HepG2 (cell line): ENCODE data around the gene KAZN. TPM values are rescaled to one million over a fixed set of nuclear protein-coding genes. Genes with fewer than 3 reads are reported as not detected.

Source experiments
- ATAC-seq: fragments of 200-7000 bp; cut with Tn5 transposase; 3 replicates; pipeline ENCODE4 v1.9.1; 2020; ENCODE audit warnings: mild to moderate bottlenecking, moderate library complexity
- BruUV-seq: library from RNA; stranded (reverse); fragments of 400-500 nt; replicated peaks from 2 replicates; lab custom pipeline; 2021; lab: Mats Ljungman, UMichigan
- CTCF ChIA-PET: fragments of 300-600 bp; formaldehyde crosslinking; extraction: SDS; loops from one replicate; lab custom pipeline; 2021; ENCODE audit warnings: low total read pairs, inconsistent platforms, low intra/inter-chr PET ratio; lab: Yijun Ruan, JAX
- POLR2A ChIA-PET: fragments of 350-600 bp; sonication (Branson Sonifier 250); formaldehyde crosslinking; loops from one replicate; lab custom pipeline; 2020; ENCODE audit warnings: antibody characterized with exemption, inconsistent platforms; lab: Yijun Ruan, JAX
- DNase-seq: peaks from one replicate; pipeline ENCODE4 v3.0.0-alpha.2; 2015; ENCODE audit warnings: low spot score
- FAIRE-seq: peaks from 3 replicates; lab custom pipeline; 2011; peaks lifted over from hg19 to GRCh38; lab: Jason Lieb, UNC
- H2AFZ ChIP-seq: one replicate; pipeline ENCODE4 v1.6.1; 2011; ENCODE audit warnings: low read length, inconsistent platforms
- H3K27ac ChIP-seq: fragments of 300-600 bp; 3 replicates; pipeline ENCODE4 v1.8.0; 2011; ENCODE audit warnings: mixed run types, mild to moderate bottlenecking, mixed read lengths, low read length, inconsistent platforms; ENCODE audit not compliant: insufficient read depth; ENCODE audit errors: extremely low read length
- H3K27me3 ChIP-seq, 2 experiments: fragments of 200-600 bp in 1 of 2; 2 replicates in 1 of 2; 3 replicates in 1 of 2; pipeline versions ENCODE4 v1.6.0 to v1.8.0; 2011; ENCODE audit warnings: low read length in 2 of 2, mild to moderate bottlenecking in 2 of 2, moderate library complexity in 2 of 2, inconsistent platforms in 1 of 2; ENCODE audit not compliant: insufficient read depth in 2 of 2, control insufficient read depth in 1 of 2
- H3K36me3 ChIP-seq, 2 experiments: fragments of 200-600 bp in 1 of 2; replicated peaks in 1 of 2; 2 replicates in 1 of 2; 3 replicates in 1 of 2; pipeline versions ENCODE4 v1.5.1 to v1.8.0; 2011; ENCODE audit warnings: low read length in 2 of 2, inconsistent platforms in 1 of 2; ENCODE audit not compliant: insufficient read depth in 2 of 2, control insufficient read depth in 1 of 2
- H3K4me1 ChIP-seq: 2 replicates; pipeline ENCODE4 v1.5.1; 2012; ENCODE audit warnings: low read length, inconsistent platforms; ENCODE audit not compliant: insufficient read depth
- H3K4me2 ChIP-seq: 2 replicates; pipeline ENCODE4 v1.6.0; 2011; ENCODE audit warnings: low read depth, low read length, inconsistent platforms
- H3K4me3 ChIP-seq, 3 experiments: fragments of 200-600 bp in 1 of 3; sonication (generic), shearing (Covaris generic) in 1 of 3; replicated peaks in 1 of 3; 2 replicates each; pipeline ENCODE4 v1.5.1; 2011 to 2016; ENCODE audit warnings: low read length in 3 of 3, inconsistent platforms in 2 of 3, low read depth in 2 of 3, mild to moderate bottlenecking in 2 of 3, control low read depth in 1 of 3, mixed read lengths in 1 of 3; ENCODE audit not compliant: insufficient read depth in 1 of 3
- H3K79me2 ChIP-seq: one replicate; pipeline ENCODE4 v1.6.1; 2011; ENCODE audit warnings: low read length, inconsistent platforms; ENCODE audit not compliant: insufficient read depth
- H3K9ac ChIP-seq: 2 replicates; pipeline ENCODE4 v1.6.0; 2011; ENCODE audit warnings: mild to moderate bottlenecking, low read depth, low read length, inconsistent platforms; ENCODE audit not compliant: insufficient read depth
- H3K9me3 ChIP-seq: 2 replicates; pipeline ENCODE4 v1.5.1; 2012; ENCODE audit warnings: mild to moderate bottlenecking, low read length
- H4K20me1 ChIP-seq: 2 replicates; pipeline ENCODE4 v1.6.0; 2011; ENCODE audit warnings: inconsistent platforms, mild to moderate bottlenecking, low read length, moderate library complexity; ENCODE audit not compliant: insufficient read depth
- CHD2 ChIP-seq: IDR thresholded peaks from 2 replicates; pipeline ENCODE4 v1.6.1; 2011; ENCODE audit warnings: low read depth, low read length, improper control_type of control experiment
- CSRNP1 ChIP-seq: sonication (generic); formaldehyde crosslinking; IDR thresholded peaks from 2 replicates; pipeline ENCODE4 v1.8.1; 2023; ENCODE audit warnings: mild to moderate bottlenecking, missing genetic modification reagents
- GATA4 ChIP-seq: sonication (generic); IDR thresholded peaks from 2 replicates; pipeline ENCODE4 v1.6.1; 2016; ENCODE audit warnings: antibody characterized with exemption, low read depth, borderline replicate concordance
- HMG20B ChIP-seq: conservative IDR thresholded peaks from 2 replicates; pipeline ENCODE4 v1.6.1; 2016; ENCODE audit warnings: missing genetic modification reagents, missing compliant biosample characterization
- RERE ChIP-seq: IDR thresholded peaks from 2 replicates; pipeline ENCODE4 v1.6.1; 2016; ENCODE audit warnings: low read depth, missing genetic modification reagents, missing compliant biosample characterization
- ZNF598 ChIP-seq: sonication (generic); formaldehyde crosslinking; IDR thresholded peaks from 2 replicates; pipeline ENCODE4 v1.5.1; 2020; ENCODE audit warnings: mild to moderate bottlenecking, missing genetic modification reagents, borderline replicate concordance
- WGBS: methylation state at CpG from one replicate; pipeline ENCODE4 v1.1.6; 2017; ENCODE audit warnings: low lambda C conversion rate; 5-methylcytosine and 5-hydroxymethylcytosine counted together
- in situ Hi-C: cut with HindIII; loops from 2 replicates; pipeline ENCODE4 v1.10.0; 2017; ENCODE audit warnings: low pct_unique_long_range_greater_than_20kb; ENCODE audit not compliant: extremely low pct_ligation_motif_present
- intact Hi-C: fragments of 100-400 bp; cut with micrococcal nuclease; formaldehyde crosslinking; loops from one replicate; pipeline ENCODE4 v1.10.0; 2022; ENCODE audit not compliant: unreplicated experiment
- polyA plus RNA-seq, 8 experiments: library from polyadenylated mRNA; depleted of rRNA in 3 of 8; stranded (reverse) in 7 of 8; unstranded in 1 of 8; fragments of >200 nt; fragmentation: Illumina TruSeq in 4 of 8; extraction: Trizol in 4 of 8; gene quantifications; 2 replicates each; pipeline versions ENCODE4 v1.2.1 to v1.2.3, GENCODE V29; 2011 to 2016; ENCODE audit warnings: low read depth in 4 of 8, missing spikeins in 1 of 8, mixed read lengths in 1 of 8; ENCODE audit not compliant: insufficient read depth in 1 of 8
- total RNA-seq, 5 experiments: library from RNA; depleted of rRNA; stranded (reverse); fragments of >200 nt; fragmentation: Illumina TruSeq; extraction: Trizol; gene quantifications; 2 replicates each; pipeline ENCODE4 v1.2.3, GENCODE V29; 2016; ENCODE audit warnings: low read depth in 1 of 5
- TF ChIP-seq, protein P1 (sequence below): sonication (generic); formaldehyde crosslinking; IDR thresholded peaks from 2 replicates; pipeline ENCODE4 v1.5.0; 2020; ENCODE audit warnings: mild to moderate bottlenecking, missing genetic modification reagents

The KAZN gene
- total and polyA plus RNA-seq, 2 of the 13 experiments (the other 11 are each of a cell fraction or from before 2014, with no cell fraction given): 10.4 to 13.5 TPM

DNA sequence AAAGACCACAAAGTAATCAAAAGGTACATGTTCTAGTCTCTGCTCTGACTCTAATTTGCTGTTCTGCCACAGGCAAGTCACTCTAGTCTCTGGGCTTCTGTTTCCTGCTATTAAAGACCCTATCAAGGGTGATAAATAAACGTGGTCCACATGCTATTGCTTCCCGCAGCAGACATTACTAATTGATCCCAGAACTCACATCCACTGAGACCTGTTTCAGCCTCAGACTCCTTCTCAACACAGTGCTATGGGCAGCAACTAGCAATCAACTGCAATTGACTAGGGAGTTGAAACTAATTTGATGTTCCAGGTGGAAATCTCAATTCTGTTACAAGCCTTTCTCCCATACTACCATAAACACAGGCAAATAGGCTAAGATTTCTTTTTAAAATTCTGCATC, 150.5 kb downstream of the KAZN start:
- FAIRE-seq: no peak
- no peaks in the 10 kb centered on the region for H3K36me3 ChIP-seq
- no peaks in the 10 kb centered on the region for H4K20me1 ChIP-seq
- ATAC-seq: no peak
- no peak overlapping the region for H2AFZ ChIP-seq
- no peaks in the 10 kb centered on the region for H3K79me2 ChIP-seq
- H3K9ac ChIP-seq: no peak overlapping the region
- no TSS peak for BruUV-seq
- peaks cover 0 to 10% of the 10 kb centered on the region in 2 experiments; a peak in 3 of 5 replicates for H3K27me3 ChIP-seq
- no peak for DNase-seq
- no peak overlapping the region for H3K27ac ChIP-seq
- ChIA-PET CTCF (no interaction called here), POLR2A (no interaction called here)
- TF ChIP-seq CHD2 (no peak), CSRNP1 (CRISPR knock-in tag) (no peak), ZNF598 (no peak), HMG20B (CRISPR knock-in tag) (no peak), GATA4 (no peak), RERE (CRISPR knock-in tag) (no peak)
- TF ChIP-seq, protein P1, sequence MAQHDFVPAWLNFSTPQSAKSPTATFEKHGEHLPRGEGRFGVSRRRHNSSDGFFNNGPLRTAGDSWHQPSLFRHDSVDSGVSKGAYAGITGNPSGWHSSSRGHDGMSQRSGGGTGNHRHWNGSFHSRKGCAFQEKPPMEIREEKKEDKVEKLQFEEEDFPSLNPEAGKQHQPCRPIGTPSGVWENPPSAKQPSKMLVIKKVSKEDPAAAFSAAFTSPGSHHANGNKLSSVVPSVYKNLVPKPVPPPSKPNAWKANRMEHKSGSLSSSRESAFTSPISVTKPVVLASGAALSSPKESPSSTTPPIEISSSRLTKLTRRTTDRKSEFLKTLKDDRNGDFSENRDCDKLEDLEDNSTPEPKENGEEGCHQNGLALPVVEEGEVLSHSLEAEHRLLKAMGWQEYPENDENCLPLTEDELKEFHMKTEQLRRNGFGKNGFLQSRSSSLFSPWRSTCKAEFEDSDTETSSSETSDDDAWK (CRISPR knock-in tag): no peak
- H3K4me3 ChIP-seq: no peak overlapping the region
- WGBS: 0% methylated on average over 2 of the region's 2 CpGs
- H3K4me2 ChIP-seq: no peak overlapping the region
- in situ Hi-C loops: no loop called here
- intact Hi-C loops: no loop called here
- no peaks in the 10 kb centered on the region for H3K9me3 ChIP-seq
- H3K4me1 ChIP-seq: no peaks in the 10 kb centered on the region
